Measurements from ENCODE around the gene CDKAL1.

The CDKAL1 gene

DNA sequence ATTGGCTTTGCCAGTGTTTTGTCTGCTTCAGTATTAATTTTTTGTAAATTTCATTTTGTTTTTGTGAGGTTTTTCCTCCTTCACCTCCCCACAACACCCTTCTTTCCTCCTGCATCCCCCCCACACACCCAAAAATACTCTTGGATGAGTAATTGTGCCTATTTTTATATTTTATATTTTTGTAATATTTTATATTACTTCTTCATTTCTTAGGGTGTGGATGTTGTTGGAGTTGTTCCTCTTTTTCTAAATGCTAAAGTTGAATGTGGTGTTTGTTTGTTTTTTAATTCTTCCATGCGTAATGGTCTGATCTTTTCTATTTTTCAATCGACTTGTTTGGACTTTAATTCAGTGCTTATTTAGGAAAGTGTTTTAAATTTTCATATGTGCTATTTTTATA is 638.8 kb downstream of the CDKAL1 start:
- no peak for DNase-seq (ENCODE audit: low read depth, low spot score)
- no peaks in the 10 kb centered on the region for H3K4me1 ChIP-seq (ENCODE audit: insufficient read depth, insufficient read length)

DNA sequence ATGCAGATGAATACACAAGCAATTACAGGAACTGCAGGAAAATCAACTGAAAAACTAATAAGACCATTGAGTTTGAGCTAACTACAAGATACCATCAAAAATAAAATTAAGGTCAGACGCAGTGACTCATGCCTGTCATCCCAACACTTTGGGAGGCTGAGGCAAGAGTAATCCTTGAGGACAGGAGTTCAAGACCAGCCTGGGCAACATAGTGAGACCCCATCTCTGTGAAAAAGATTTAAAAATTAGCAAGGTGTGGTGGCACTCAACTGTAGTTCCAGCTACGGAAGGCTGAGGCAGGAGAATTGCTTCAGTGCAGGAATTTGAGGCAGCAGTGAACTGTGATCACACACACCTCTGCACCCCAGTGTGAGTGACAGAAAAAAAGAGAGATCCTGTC is 639.4 kb downstream of the CDKAL1 start:
- no peaks in the 10 kb centered on the region for H3K27me3 ChIP-seq (ENCODE audit: insufficient read depth, insufficient read length)
- DNase-seq (ENCODE audit: low read depth, low spot score), result no peak
- no peaks in the 10 kb centered on the region for H3K4me1 ChIP-seq (ENCODE audit: insufficient read depth, insufficient read length)
- H3K9ac ChIP-seq (ENCODE audit: insufficient read length, low read depth), result no peak overlapping the region
- H3K9me3 ChIP-seq (ENCODE audit: insufficient read depth, low read length), result no peaks in the 10 kb centered on the region
- TF ChIP-seq YY1 (IDR thresholded peaks at IDR 0.05; ENCODE audit: insufficient read depth, insufficient read length), result no peak
- TF ChIP-seq ZNF274 (IDR thresholded peaks at IDR 0.05; ENCODE audit: low read depth, low read length), result no peak
- no peak for TF ChIP-seq SUZ12 (IDR thresholded peaks at IDR 0.05; ENCODE audit: extremely low read depth, insufficient read depth, insufficient read length)
- H3K36me3 ChIP-seq (ENCODE audit: insufficient read depth, insufficient read length, low read length), result no peaks in the 10 kb centered on the region
- H3K4me3 ChIP-seq (ENCODE audit: insufficient read length, low read depth), result no peak overlapping the region

More for the DNA sequence above, 638.8 kb downstream of the CDKAL1 start:
- Histone ChIP-seq H3K9me3 (ENCODE audit: insufficient read depth, low read length) (no peaks in the 10 kb centered on the region), H3K27me3 (ENCODE audit: insufficient read depth, insufficient read length) (no peaks in the 10 kb centered on the region), H3K36me3 (ENCODE audit: insufficient read depth, insufficient read length, low read length) (no peaks in the 10 kb centered on the region), H3K9ac (ENCODE audit: insufficient read length, low read depth) (no peak overlapping the region), H3K4me3 (ENCODE audit: insufficient read length, low read depth) (no peak overlapping the region)
- TF ChIP-seq YY1 (IDR thresholded peaks at IDR 0.05; ENCODE audit: insufficient read depth, insufficient read length), result no peak
- TF ChIP-seq SUZ12 (IDR thresholded peaks at IDR 0.05; ENCODE audit: extremely low read depth, insufficient read depth, insufficient read length), result no peak
- no peak for TF ChIP-seq ZNF274 (IDR thresholded peaks at IDR 0.05; ENCODE audit: low read depth, low read length)

DNA sequence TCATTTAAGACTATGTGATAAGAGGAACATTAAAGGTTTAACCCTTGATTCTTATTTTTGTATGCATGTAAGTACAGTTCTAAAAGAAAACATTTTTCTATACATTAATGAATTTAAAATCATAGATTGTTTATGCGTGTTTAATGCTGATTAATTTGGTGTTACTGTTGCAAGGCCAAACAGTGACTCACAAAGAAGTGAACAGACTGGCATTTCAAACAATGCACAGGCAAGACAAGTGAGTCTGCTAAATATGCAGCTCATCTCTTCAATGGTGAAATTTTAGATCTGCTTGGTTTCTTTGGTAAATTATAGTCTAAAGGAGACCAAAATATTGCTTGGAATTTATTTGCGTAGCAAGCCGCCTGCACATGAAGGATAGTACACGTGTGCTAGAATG is 641.9 kb downstream of the CDKAL1 start:
- H3K4me1 ChIP-seq (ENCODE audit: insufficient read depth, insufficient read length), result no peaks in the 10 kb centered on the region
- no peak overlapping the region for H3K4me3 ChIP-seq (ENCODE audit: insufficient read length, low read depth)
- no peaks in the 10 kb centered on the region for H3K36me3 ChIP-seq (ENCODE audit: insufficient read depth, insufficient read length, low read length)
- TF ChIP-seq ZNF274 (IDR thresholded peaks at IDR 0.05; ENCODE audit: low read depth, low read length) (no peak), SUZ12 (IDR thresholded peaks at IDR 0.05; ENCODE audit: extremely low read depth, insufficient read depth, insufficient read length) (no peak), YY1 (IDR thresholded peaks at IDR 0.05; ENCODE audit: insufficient read depth, insufficient read length) (no peak)
- no peak overlapping the region for H3K9ac ChIP-seq (ENCODE audit: insufficient read length, low read depth)
- no peaks in the 10 kb centered on the region for H3K27me3 ChIP-seq (ENCODE audit: insufficient read depth, insufficient read length)
- DNase-seq (ENCODE audit: low read depth, low spot score), result no peak
- H3K9me3 ChIP-seq (ENCODE audit: insufficient read depth, low read length), result peaks cover 11% of the 10 kb centered on the region; the same call in 1 of the 2 replicates

DNA sequence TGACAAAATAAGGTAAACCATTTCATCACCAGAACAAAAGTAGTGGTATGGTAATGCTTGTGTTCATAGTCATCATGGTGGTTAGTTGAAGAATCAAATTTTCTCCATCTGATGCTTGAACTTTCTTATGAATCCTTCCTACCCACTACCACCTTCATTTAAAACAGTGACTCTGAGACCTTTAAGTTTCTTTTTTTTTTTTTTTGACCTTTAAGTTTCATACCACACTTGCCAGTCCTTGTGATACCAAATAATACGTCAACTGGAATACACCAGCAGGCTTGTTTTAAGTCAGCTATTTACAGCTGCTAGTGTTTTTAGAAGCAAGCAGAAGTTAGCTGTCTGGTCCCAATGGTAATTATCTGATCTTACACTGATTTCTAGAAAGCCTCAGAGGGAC is 645.9 kb downstream of the CDKAL1 start:
- Histone ChIP-seq H3K9me3 (ENCODE audit: insufficient read depth, low read length) (peaks cover 11% of the 10 kb centered on the region; the same call in 1 of the 2 replicates), H3K9ac (ENCODE audit: insufficient read length, low read depth) (no peak overlapping the region), H3K4me3 (ENCODE audit: insufficient read length, low read depth) (no peak overlapping the region), H3K27me3 (ENCODE audit: insufficient read depth, insufficient read length) (no peaks in the 10 kb centered on the region), H3K4me1 (ENCODE audit: insufficient read depth, insufficient read length) (no peaks in the 10 kb centered on the region), H3K36me3 (ENCODE audit: insufficient read depth, insufficient read length, low read length) (no peaks in the 10 kb centered on the region)
- TF ChIP-seq YY1 (IDR thresholded peaks at IDR 0.05; ENCODE audit: insufficient read depth, insufficient read length) (no peak), ZNF274 (IDR thresholded peaks at IDR 0.05; ENCODE audit: low read depth, low read length) (no peak), SUZ12 (IDR thresholded peaks at IDR 0.05; ENCODE audit: extremely low read depth, insufficient read depth, insufficient read length) (no peak)
- no peak for DNase-seq (ENCODE audit: low read depth, low spot score)

DNA sequence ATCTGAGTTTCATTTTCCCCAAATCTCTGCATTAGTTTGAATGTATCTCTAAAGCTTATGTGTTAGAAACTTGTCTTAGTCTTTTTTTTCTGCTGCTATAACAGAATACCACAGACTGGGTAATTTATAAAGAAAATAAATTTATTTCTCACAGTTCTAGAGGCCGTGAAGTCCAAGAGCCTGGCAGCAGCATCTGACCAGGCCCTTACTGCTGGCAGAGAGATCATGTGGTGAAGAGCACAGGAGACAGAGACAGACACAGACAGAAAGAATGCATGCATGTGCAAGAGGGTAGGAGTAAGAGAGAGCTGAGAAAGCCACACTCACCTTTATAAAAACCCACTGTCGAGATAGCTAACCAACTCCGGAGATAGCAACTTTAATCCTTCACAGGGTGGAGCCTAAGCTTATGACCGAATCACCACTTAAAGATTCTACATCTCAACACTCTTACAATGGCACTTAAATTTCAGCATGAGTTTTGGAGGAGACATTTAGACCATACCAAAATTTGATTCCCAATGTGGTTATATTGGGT is 646.6 kb downstream of the CDKAL1 start:
- no peak for TF ChIP-seq ZNF274 (IDR thresholded peaks at IDR 0.05; ENCODE audit: low read depth, low read length)
- no peak for TF ChIP-seq YY1 (IDR thresholded peaks at IDR 0.05; ENCODE audit: insufficient read depth, insufficient read length)
- TF ChIP-seq SUZ12 (IDR thresholded peaks at IDR 0.05; ENCODE audit: extremely low read depth, insufficient read depth, insufficient read length), result no peak
- DNase-seq (ENCODE audit: low read depth, low spot score), result no peak
- Histone ChIP-seq H3K9me3 (ENCODE audit: insufficient read depth, low read length) (peaks cover 11% of the 10 kb centered on the region; the same call in 1 of the 2 replicates), H3K4me3 (ENCODE audit: insufficient read length, low read depth) (no peak overlapping the region), H3K36me3 (ENCODE audit: insufficient read depth, insufficient read length, low read length) (no peaks in the 10 kb centered on the region), H3K9ac (ENCODE audit: insufficient read length, low read depth) (no peak overlapping the region), H3K4me1 (ENCODE audit: insufficient read depth, insufficient read length) (no peaks in the 10 kb centered on the region), H3K27me3 (ENCODE audit: insufficient read depth, insufficient read length) (no peaks in the 10 kb centered on the region)

DNA sequence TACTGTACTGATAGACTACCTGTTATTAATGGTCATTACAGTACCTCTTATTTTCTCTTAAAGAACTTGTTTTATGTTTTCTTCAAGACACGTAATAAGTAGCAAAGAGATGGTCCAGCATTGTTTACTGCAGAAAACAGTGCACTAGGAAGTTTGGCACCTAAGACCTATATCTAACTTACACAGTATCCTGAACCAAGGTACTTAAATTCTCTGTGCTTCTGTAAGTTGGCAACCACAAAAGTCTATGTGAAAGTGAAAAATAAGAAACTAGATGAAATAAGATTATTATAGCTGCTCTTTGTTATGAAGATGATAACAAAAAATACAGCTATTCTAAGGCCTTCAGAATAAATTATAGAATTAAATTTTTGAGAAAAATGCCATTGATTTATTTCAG is 647.6 kb downstream of the CDKAL1 start:
- TF ChIP-seq YY1 (IDR thresholded peaks at IDR 0.05; ENCODE audit: insufficient read depth, insufficient read length) (no peak), SUZ12 (IDR thresholded peaks at IDR 0.05; ENCODE audit: extremely low read depth, insufficient read depth, insufficient read length) (no peak), ZNF274 (IDR thresholded peaks at IDR 0.05; ENCODE audit: low read depth, low read length) (no peak)
- Histone ChIP-seq H3K4me3 (ENCODE audit: insufficient read length, low read depth) (no peak overlapping the region), H3K4me1 (ENCODE audit: insufficient read depth, insufficient read length) (no peaks in the 10 kb centered on the region), H3K27me3 (ENCODE audit: insufficient read depth, insufficient read length) (no peaks in the 10 kb centered on the region), H3K9ac (ENCODE audit: insufficient read length, low read depth) (no peak overlapping the region), H3K9me3 (ENCODE audit: insufficient read depth, low read length) (peaks cover 11% of the 10 kb centered on the region; the same call in 1 of the 2 replicates), H3K36me3 (ENCODE audit: insufficient read depth, insufficient read length, low read length) (no peaks in the 10 kb centered on the region)
- DNase-seq (ENCODE audit: low read depth, low spot score), result no peak

DNA sequence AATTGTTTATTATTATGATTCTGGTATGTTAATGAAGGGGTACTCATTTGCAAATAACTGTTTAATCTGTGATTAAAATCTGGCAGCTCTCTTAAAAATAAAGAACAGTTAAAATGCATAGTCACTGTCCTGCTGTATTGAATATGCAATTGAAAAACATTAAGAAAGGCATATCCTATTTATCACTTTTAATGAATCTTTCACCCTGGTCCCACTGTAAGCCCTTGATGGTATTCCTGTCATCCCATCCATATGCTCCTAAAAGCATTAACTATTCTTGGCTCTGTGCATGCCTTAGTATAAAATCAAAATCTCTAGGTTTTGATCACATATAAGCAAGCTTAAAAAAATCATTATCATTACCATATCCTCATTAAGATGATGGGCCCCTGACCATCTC is 648.3 kb downstream of the CDKAL1 start:
- no peak for DNase-seq (ENCODE audit: low read depth, low spot score)
- Histone ChIP-seq H3K27me3 (ENCODE audit: insufficient read depth, insufficient read length) (no peaks in the 10 kb centered on the region), H3K36me3 (ENCODE audit: insufficient read depth, insufficient read length, low read length) (no peaks in the 10 kb centered on the region), H3K4me1 (ENCODE audit: insufficient read depth, insufficient read length) (no peaks in the 10 kb centered on the region), H3K4me3 (ENCODE audit: insufficient read length, low read depth) (no peak overlapping the region), H3K9me3 (ENCODE audit: insufficient read depth, low read length) (peaks cover 11% of the 10 kb centered on the region; the same call in 1 of the 2 replicates), H3K9ac (ENCODE audit: insufficient read length, low read depth) (no peak overlapping the region)
- TF ChIP-seq ZNF274 (IDR thresholded peaks at IDR 0.05; ENCODE audit: low read depth, low read length) (no peak), YY1 (IDR thresholded peaks at IDR 0.05; ENCODE audit: insufficient read depth, insufficient read length) (no peak)
